Neural crest cell (in vitro differentiated cells): ENCODE data around the gene ZFC3H1. TPM values are rescaled to one million over a fixed set of nuclear protein-coding genes. Genes with fewer than 3 reads are reported as not detected.

ENCODE experiments used
- DNase-seq: peaks from one replicate; pipeline ENCODE4 v3.0.0; 2021; ENCODE audit warnings: low read depth, mixed read lengths, low spot score
- H3K27ac Mint-ChIP-seq: one replicate; pipeline ENCODE4 v1.8.0; 2021; ENCODE audit warnings: mild to moderate bottlenecking, mixed read lengths; ENCODE audit not compliant: unreplicated experiment
- H3K27me3 Mint-ChIP-seq: 2 replicates; pipeline ENCODE4 v1.8.0; 2021; ENCODE audit warnings: low read depth, mild to moderate bottlenecking, mixed read lengths
- H3K36me3 Mint-ChIP-seq: 2 replicates; pipeline ENCODE4 v1.8.0; 2021; ENCODE audit warnings: low read depth, mild to moderate bottlenecking, mixed read lengths
- H3K4me1 Mint-ChIP-seq: 2 replicates; pipeline ENCODE4 v1.8.0; 2021; ENCODE audit warnings: mixed read lengths
- H3K4me3 Mint-ChIP-seq: one replicate; pipeline ENCODE4 v1.8.0; 2021; ENCODE audit warnings: mild to moderate bottlenecking, mixed read lengths
- H3K9me3 Mint-ChIP-seq: 2 replicates; pipeline ENCODE4 v1.8.0; 2021; ENCODE audit warnings: mixed read lengths
- CTCF ChIP-seq: fragments of 200-600 bp; sonication (generic); conservative IDR thresholded peaks from 2 replicates; pipeline ENCODE4 v1.5.0; 2021; ENCODE audit warnings: antibody characterized with exemption, mild to moderate bottlenecking
- long read RNA-seq: library from polyadenylated mRNA; unstranded; transcript quantifications from one replicate; pipeline ENCODE4 v2.0.0, GENCODE V29; 2020
- total RNA-seq: library from RNA; stranded (reverse); gene quantifications from 2 replicates; pipeline ENCODE4 v1.2.1, GENCODE V29; 2021

Gene ZFC3H1
- total RNA-seq = 40.5 and 42.3 TPM in 2 replicates
- long read RNA-seq, transcript ZFC3H1-206 (2 exons, 1,771 nt) = major isoform, 6 of 17 reads
- long read RNA-seq, partial matches to known transcripts = 9 of 17 reads
- long read RNA-seq, other reads (novel, unspliced or antisense) = 2 of 17 reads

- no peak for TF ChIP-seq CTCF
- Mint-ChIP-seq H3K4me3 (peak within 1 kb of the TSS; percentile 98), H3K27me3 (no peaks in the 10 kb centered on the region), H3K4me1 (peaks cover 31% of the 10 kb centered on the region), H3K9me3 (no peaks in the 10 kb centered on the region), H3K27ac (peak within 1 kb of the TSS; percentile 99), H3K36me3 (peaks cover 12% of the 10 kb centered on the region)
- peak; percentile 76 for DNase-seq
Measured at GRCh38 chr12:71663561-71664410, at the start of gene ZFC3H1, which contains the start of gene THAP2. TSS of gene ZFC3H1 (minus strand) at chr12:71663848. CDS start at chr12:71663610, 238 bp downstream. TSS of gene THAP2 (plus strand) at chr12:71664301. CDS start at chr12:71664510, 209 bp downstream.

- H3K36me3 Mint-ChIP-seq = peaks cover 16% of the 10 kb centered on the region
- no peaks in the 10 kb centered on the region for H3K27me3 Mint-ChIP-seq
- H3K4me3 Mint-ChIP-seq = no peak overlapping the region
- no peak for DNase-seq
- TF ChIP-seq CTCF = no peak
- H3K4me1 Mint-ChIP-seq = peaks cover 11% of the 10 kb centered on the region
- no peak overlapping the region for H3K27ac Mint-ChIP-seq
- H3K9me3 Mint-ChIP-seq = peaks cover 17% of the 10 kb centered on the region
Measured at GRCh38 chr12:71710276-71711125, 46.9 kb upstream of the ZFC3H1 start.

- H3K36me3 Mint-ChIP-seq = peaks cover 16% of the 10 kb centered on the region
- no peak for TF ChIP-seq CTCF
- DNase-seq = no peak
- H3K9me3 Mint-ChIP-seq = peaks cover 13% of the 10 kb centered on the region
- H3K4me3 Mint-ChIP-seq = no peak overlapping the region
- H3K4me1 Mint-ChIP-seq = peaks cover 11% of the 10 kb centered on the region
- no peak overlapping the region for H3K27ac Mint-ChIP-seq
- no peaks in the 10 kb centered on the region for H3K27me3 Mint-ChIP-seq
Measured at GRCh38 chr12:71708658-71709057, 45.0 kb upstream of the ZFC3H1 start.

- peaks cover 6% of the 10 kb centered on the region for H3K36me3 Mint-ChIP-seq
- H3K9me3 Mint-ChIP-seq = no peaks in the 10 kb centered on the region
Measured at GRCh38 chr12:71704920-71705319, 41.3 kb upstream of the ZFC3H1 start.

More at GRCh38 chr12:71704920-71705319, 41.3 kb upstream of the ZFC3H1 start:
- no peak for TF ChIP-seq CTCF
- H3K27ac Mint-ChIP-seq = no peak overlapping the region
- no peak overlapping the region for H3K4me3 Mint-ChIP-seq
- no peaks in the 10 kb centered on the region for H3K27me3 Mint-ChIP-seq
- DNase-seq = no peak
- peaks cover 11% of the 10 kb centered on the region for H3K4me1 Mint-ChIP-seq
